IMR-90 (cell line): Measurements from ENCODE around the gene DGKD. TPM values are rescaled to one million over a fixed set of nuclear protein-coding genes. Genes with fewer than 3 reads are reported as not detected.

Experiments used
- ATAC-seq: fragments of 200-7000 bp; cut with Tn5 transposase; 2 replicates; pipeline ENCODE4 v1.9.1; 2020; ENCODE audit warnings: low read depth, mild to moderate bottlenecking, moderate library complexity
- BruUV-seq: library from RNA; stranded (reverse); fragments of 400-500 nt; replicated peaks from 2 replicates; lab custom pipeline; 2021; lab: Mats Ljungman, UMichigan
- CTCF ChIA-PET: fragments of 300-600 bp; formaldehyde crosslinking; extraction: SDS; loops from one replicate; lab custom pipeline; 2021; ENCODE audit warnings: antibody characterized with exemption; lab: Yijun Ruan, JAX
- POLR2A ChIA-PET: fragments of 300-600 bp; sonication (Branson Sonifier 250); formaldehyde crosslinking; loops from one replicate; lab custom pipeline; 2022; ENCODE audit warnings: antibody characterized with exemption; ENCODE audit not compliant: unreplicated experiment; lab: Charles Lee
- DNase-seq: peaks from one replicate; pipeline ENCODE4 v3.0.0; 2013
- H2AFZ ChIP-seq: replicated peaks from 2 replicates; pipeline ENCODE3; 2013; ENCODE audit warnings: low read length, mild to moderate bottlenecking; ENCODE audit not compliant: poor library complexity
- H2AK5ac ChIP-seq: 2 replicates; pipeline ENCODE4 v1.6.1; 2013; ENCODE audit warnings: low read depth, low read length, inconsistent platforms
- H2AK9ac ChIP-seq: replicated peaks from 2 replicates; pipeline ENCODE3; 2013; ENCODE audit warnings: mild to moderate bottlenecking, low read depth, low read length, moderate library complexity; ENCODE audit not compliant: poor library complexity
- H2BK120ac ChIP-seq: 2 replicates; pipeline ENCODE4 v1.6.1; 2013; ENCODE audit warnings: low read depth, low read length, inconsistent platforms
- H2BK15ac ChIP-seq: 3 replicates; pipeline ENCODE4 v1.6.1; 2013; ENCODE audit warnings: low read depth, low read length, inconsistent platforms
- H2BK20ac ChIP-seq: 2 replicates; pipeline ENCODE4 v1.6.1; 2013; ENCODE audit warnings: low read depth, mild to moderate bottlenecking, inconsistent platforms, low read length, moderate library complexity
- H2BK5ac ChIP-seq: 2 replicates; pipeline ENCODE4 v1.6.1; 2013; ENCODE audit warnings: mild to moderate bottlenecking, low read depth, low read length, inconsistent platforms; ENCODE audit not compliant: poor library complexity, severe bottlenecking
- H3K14ac ChIP-seq: replicated peaks from 2 replicates; pipeline ENCODE4 v1.6.1; 2013; ENCODE audit warnings: low read depth, low read length, inconsistent platforms
- H3K18ac ChIP-seq: 2 replicates; pipeline ENCODE4 v1.6.1; 2013; ENCODE audit warnings: low read depth, low read length, control low read depth
- H3K23ac ChIP-seq: 2 replicates; pipeline ENCODE4 v1.6.1; 2013; ENCODE audit warnings: low read depth, low read length, inconsistent platforms
- H3K27ac ChIP-seq: 2 replicates; pipeline ENCODE4 v1.5.1; 2013; ENCODE audit warnings: mild to moderate bottlenecking, control low read depth, low read length; ENCODE audit not compliant: insufficient read depth
- H3K27me3 ChIP-seq: 2 replicates; pipeline ENCODE4 v1.6.1; 2013; ENCODE audit warnings: low read length; ENCODE audit not compliant: control insufficient read depth, insufficient read depth
- H3K36me3 ChIP-seq: 2 replicates; pipeline ENCODE4 v1.6.1; 2013; ENCODE audit warnings: low read length, mixed read lengths; ENCODE audit not compliant: control insufficient read depth, insufficient read depth
- H3K4ac ChIP-seq: 2 replicates; pipeline ENCODE4 v1.6.1; 2013; ENCODE audit warnings: low read depth, low read length, inconsistent platforms
- H3K4me1 ChIP-seq: 2 replicates; pipeline ENCODE4 v1.6.1; 2013; ENCODE audit warnings: low read length, mixed read lengths; ENCODE audit not compliant: control insufficient read depth, insufficient read depth
- H3K4me2 ChIP-seq: 2 replicates; pipeline ENCODE4 v1.6.1; 2013; ENCODE audit warnings: low read depth, mild to moderate bottlenecking, control low read depth, low read length, moderate library complexity
- H3K4me3 ChIP-seq: 2 replicates; pipeline ENCODE4 v1.5.1; 2013; ENCODE audit warnings: low read depth, mild to moderate bottlenecking, control low read depth, low read length, moderate library complexity; ENCODE audit not compliant: insufficient read depth
- H3K56ac ChIP-seq: 2 replicates; pipeline ENCODE4 v1.6.1; 2013; ENCODE audit warnings: low read length, inconsistent platforms; ENCODE audit not compliant: insufficient read depth; ENCODE audit errors: extremely low read depth
- H3K79me1 ChIP-seq, 2 experiments: 2 replicates each; pipeline ENCODE4 v1.6.1; 2013; ENCODE audit warnings: low read length in 2 of 2, inconsistent platforms in 1 of 2, low read depth in 1 of 2
- H3K9ac ChIP-seq: 2 replicates; pipeline ENCODE4 v1.6.1; 2013; ENCODE audit warnings: low read depth, low read length, control low read depth
- H3K9me1 ChIP-seq: 2 replicates; pipeline ENCODE4 v1.6.1; 2013; ENCODE audit warnings: low read length, inconsistent platforms; ENCODE audit not compliant: insufficient read depth
- H3K9me3 ChIP-seq: 2 replicates; pipeline ENCODE4 v1.6.1; 2013; ENCODE audit warnings: low read length; ENCODE audit not compliant: control insufficient read depth, insufficient read depth
- H4K20me1 ChIP-seq: 2 replicates; pipeline ENCODE4 v1.6.1; 2013; ENCODE audit warnings: low read length, inconsistent platforms; ENCODE audit not compliant: insufficient read depth
- H4K5ac ChIP-seq: 2 replicates; pipeline ENCODE4 v1.6.1; 2013; ENCODE audit warnings: mild to moderate bottlenecking, low read depth, low read length, control low read depth
- H4K8ac ChIP-seq, 2 experiments: 2 replicates each; pipeline ENCODE4 v1.6.1; 2013; ENCODE audit warnings: low read depth in 2 of 2, low read length in 2 of 2, control low read depth in 1 of 2, inconsistent platforms in 1 of 2
- H4K91ac ChIP-seq: 2 replicates; pipeline ENCODE4 v1.6.1; 2013; ENCODE audit warnings: low read depth, low read length, inconsistent platforms; ENCODE audit not compliant: insufficient read depth
- BHLHE40 ChIP-seq: fragments of 150-350 bp; IDR thresholded peaks from 2 replicates; pipeline ENCODE4 v1.6.1; 2016; ENCODE audit warnings: mild to moderate bottlenecking, low read depth, low read length
- CEBPB ChIP-seq: IDR thresholded peaks from 2 replicates; pipeline ENCODE4 v1.6.1; 2012; ENCODE audit warnings: low read depth, low read length, improper control_type of control experiment
- CHD1 ChIP-seq: IDR thresholded peaks from 2 replicates; pipeline ENCODE4 v1.6.1; 2012; ENCODE audit warnings: low read depth, low read length, improper control_type of control experiment
- CTCF ChIP-seq: conservative IDR thresholded peaks from 2 replicates; pipeline ENCODE4 v1.5.1; 2012; ENCODE audit warnings: mild to moderate bottlenecking, low read depth, low read length, improper control_type of control experiment
- ELK1 ChIP-seq: fragments of 150-350 bp; IDR thresholded peaks from 2 replicates; pipeline ENCODE4 v1.6.1; 2016; ENCODE audit warnings: low read depth, mild to moderate bottlenecking, low read length, moderate library complexity, borderline replicate concordance
- FOS ChIP-seq: fragments of 150-350 bp; IDR thresholded peaks from 2 replicates; pipeline ENCODE4 v1.6.1; 2016; ENCODE audit warnings: low read depth, low read length
- MAFK ChIP-seq: IDR thresholded peaks from 2 replicates; pipeline ENCODE4 v1.6.1; 2012; ENCODE audit warnings: low read depth, low read length, improper control_type of control experiment
- MAZ ChIP-seq: IDR thresholded peaks from 2 replicates; pipeline ENCODE4 v1.6.1; 2012; ENCODE audit warnings: low read depth, mild to moderate bottlenecking, low read length, improper control_type of control experiment, moderate library complexity, borderline replicate concordance
- MXI1 ChIP-seq: IDR thresholded peaks from 2 replicates; pipeline ENCODE4 v1.6.1; 2012; ENCODE audit warnings: low read depth, mild to moderate bottlenecking, low read length, moderate library complexity, borderline replicate concordance
- NFE2L2 ChIP-seq: fragments of 150-350 bp; IDR thresholded peaks from 2 replicates; pipeline ENCODE4 v1.6.1; 2016; ENCODE audit warnings: low read depth, mild to moderate bottlenecking, low read length
- POLR2A ChIP-seq: IDR thresholded peaks from 2 replicates; pipeline ENCODE4 v1.6.1; 2012; ENCODE audit warnings: mild to moderate bottlenecking, low read depth, low read length
- RAD21 ChIP-seq: IDR thresholded peaks from 2 replicates; pipeline ENCODE4 v1.6.1; 2012; ENCODE audit warnings: low read length, improper control_type of control experiment
- RCOR1 ChIP-seq: IDR thresholded peaks from 2 replicates; pipeline ENCODE4 v1.6.1; 2012; ENCODE audit warnings: mild to moderate bottlenecking, low read length, improper control_type of control experiment; ENCODE audit not compliant: insufficient replicate concordance
- SMC3 ChIP-seq: fragments of 150-350 bp; IDR thresholded peaks from 2 replicates; pipeline ENCODE4 v1.6.1; 2016; ENCODE audit warnings: low read depth, mild to moderate bottlenecking, antibody characterized with exemption, low read length, moderate library complexity
- WGBS, 2 experiments: methylation state at CpG; one replicate each; pipeline versions ENCODE4 v1.1.5 to v1.1.7; 2013; ENCODE audit warnings: missing lambda C conversion rate in 2 of 2; ENCODE audit not compliant: insufficient read length in 1 of 2; ENCODE audit errors: extremely low coverage in 2 of 2; 5-methylcytosine and 5-hydroxymethylcytosine counted together
- dilution Hi-C: fragments of 300-500 bp; cut with HindIII; formaldehyde crosslinking; loops from one replicate; pipeline ENCODE4 v1.14.3; 2018; ENCODE audit warnings: low sequenced_read_pairs; ENCODE audit not compliant: unreplicated experiment
- in situ Hi-C: fragments of 300-500 bp; cut with MboI; formaldehyde crosslinking; loops from 3 replicates; pipeline ENCODE4 v1.14.3; 2019; ENCODE audit warnings: low sequenced_read_pairs, inconsistent platforms, mixed read lengths
- intact Hi-C: fragments of 100-400 bp; cut with micrococcal nuclease; formaldehyde crosslinking; loops from 2 replicates; pipeline ENCODE4 v1.10.0; 2022
- polyA plus RNA-seq, 3 experiments: library from polyadenylated mRNA; depleted of rRNA; stranded (reverse); fragments of >200 nt; gene quantifications; 2 replicates each; pipeline ENCODE4 v1.2.3, GENCODE V29; 2012; ENCODE audit warnings: low replicate concordance in 1 of 3
- total RNA-seq: library from RNA; depleted of rRNA; stranded (reverse); fragments of >200 nt; gene quantifications from 2 replicates; pipeline ENCODE4 v1.2.3, GENCODE V29; 2012
- TF ChIP-seq, protein P1 (sequence below): fragments of 150-350 bp; IDR thresholded peaks from 2 replicates; pipeline ENCODE4 v1.6.1; 2017; ENCODE audit warnings: mild to moderate bottlenecking, antibody characterized with exemption, low read length, low read depth

Gene DGKD
- total and polyA plus RNA-seq, 2 of the 4 experiments (the other 2 are of a cell fraction), result 6.5 to 10.1 TPM

DNA sequence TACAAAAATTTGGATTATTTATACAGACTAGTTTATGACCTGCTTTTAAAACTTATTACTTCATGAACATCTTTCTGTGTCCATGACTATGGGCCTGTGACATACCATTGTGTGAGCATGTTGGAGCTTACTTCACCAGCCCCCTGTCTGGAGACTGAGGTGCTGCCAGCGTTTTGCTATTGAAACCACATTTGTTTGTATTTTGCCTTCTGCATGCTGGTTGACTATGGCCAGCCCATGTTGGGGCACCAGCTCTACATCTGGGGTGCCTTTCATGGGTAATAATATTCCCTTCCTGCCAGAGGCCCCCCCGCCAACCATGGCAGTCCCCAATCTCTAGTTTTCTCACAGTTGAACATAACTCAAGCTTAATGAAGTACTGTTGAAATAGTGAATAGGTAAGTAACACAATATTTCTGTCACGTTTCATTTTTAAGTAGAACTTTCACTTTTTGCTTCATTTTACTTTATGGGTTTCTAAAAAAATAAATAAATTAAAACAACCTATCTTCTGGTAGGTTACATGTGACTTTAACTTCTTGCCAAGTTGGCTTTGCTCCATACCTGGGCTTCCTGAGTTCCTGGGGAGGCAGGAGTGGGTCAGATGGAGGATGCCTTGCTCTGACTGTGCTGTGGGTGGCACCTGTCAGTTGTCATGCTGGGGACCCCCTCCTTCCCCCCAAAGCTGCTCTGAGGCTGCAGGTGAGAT lies 63.9 kb downstream of the DGKD start:
- Histone ChIP-seq H3K4me1 (peaks cover 36% of the 10 kb centered on the region), H3K4me2 (no peak overlapping the region), H3K4me3 (no peak overlapping the region), H3K79me1 (peaks cover 23 to 77% of the 10 kb centered on the region in 2 experiments; a peak in 3 of 4 replicates), H4K5ac (no peak overlapping the region), H3K18ac (no peak overlapping the region), H3K9me1 (peaks cover 33% of the 10 kb centered on the region), H3K56ac (no peak overlapping the region), H2BK15ac (no peak overlapping the region), H4K91ac (no peak overlapping the region), H2BK20ac (peak overlapping the region; percentile 47; the same call in 1 of the 2 replicates), H3K23ac (no peak overlapping the region), H2AK5ac (peak overlapping the region; percentile 65; the same call in 1 of the 2 replicates), H3K36me3 (no peaks in the 10 kb centered on the region), H2BK120ac (peak overlapping the region; percentile 47), H4K20me1 (no peaks in the 10 kb centered on the region), H3K14ac (peak overlapping the region; percentile 35; the same call in 1 of the 2 replicates), H3K4ac (peak overlapping the region; percentile 92), H3K27ac (no peak overlapping the region), H3K27me3 (no peaks in the 10 kb centered on the region), H2AFZ (no peak overlapping the region), H2AK9ac (peak overlapping the region; percentile 15), H3K9me3 (no peaks in the 10 kb centered on the region), H4K8ac (peak overlapping the region in 1 of 2 experiments; percentile 48; a peak in 3 of 4 replicates), H3K9ac (no peak overlapping the region), H2BK5ac (no peak overlapping the region)
- in situ Hi-C loops, result no loop called here
- no CpG with 5 or more reads among the region's 3 CpGs for WGBS, 2 experiments
- ChIA-PET CTCF (no interaction called here), POLR2A (no interaction called here)
- dilution Hi-C loops, result no loop called here
- no peak for ATAC-seq
- intact Hi-C loops, result no loop called here
- BruUV-seq, result no TSS peak
- no peak for DNase-seq
- TF ChIP-seq CEBPB (no peak), NFE2L2 (no peak), CHD1 (no peak), MXI1 (no peak), MAFK (no peak), CTCF (no peak), SMC3 (no peak), MAZ (no peak), RAD21 (no peak), RCOR1 (no peak), ELK1 (no peak), FOS (no peak), POLR2A (no peak), BHLHE40 (no peak)
- TF ChIP-seq, protein P1, sequence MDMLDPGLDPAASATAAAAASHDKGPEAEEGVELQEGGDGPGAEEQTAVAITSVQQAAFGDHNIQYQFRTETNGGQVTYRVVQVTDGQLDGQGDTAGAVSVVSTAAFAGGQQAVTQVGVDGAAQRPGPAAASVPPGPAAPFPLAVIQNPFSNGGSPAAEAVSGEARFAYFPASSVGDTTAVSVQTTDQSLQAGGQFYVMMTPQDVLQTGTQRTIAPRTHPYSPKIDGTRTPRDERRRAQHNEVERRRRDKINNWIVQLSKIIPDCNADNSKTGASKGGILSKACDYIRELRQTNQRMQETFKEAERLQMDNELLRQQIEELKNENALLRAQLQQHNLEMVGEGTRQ, result no peak
